IMR-90 (cell line): ENCODE data around the gene LGMN. TPM values are rescaled to one million over a fixed set of nuclear protein-coding genes. Genes with fewer than 3 reads are reported as not detected.

ENCODE experiments used
- ATAC-seq: fragments of 200-7000 bp; cut with Tn5 transposase; 2 replicates; pipeline ENCODE4 v1.9.1; 2020; ENCODE audit warnings: low read depth, mild to moderate bottlenecking, moderate library complexity
- BruUV-seq: library from RNA; stranded (reverse); fragments of 400-500 nt; replicated peaks from 2 replicates; lab custom pipeline; 2021; lab: Mats Ljungman, UMichigan
- CTCF ChIA-PET: fragments of 300-600 bp; formaldehyde crosslinking; extraction: SDS; loops from one replicate; lab custom pipeline; 2021; ENCODE audit warnings: antibody characterized with exemption; lab: Yijun Ruan, JAX
- POLR2A ChIA-PET: fragments of 300-600 bp; sonication (Branson Sonifier 250); formaldehyde crosslinking; loops from one replicate; lab custom pipeline; 2022; ENCODE audit warnings: antibody characterized with exemption; ENCODE audit not compliant: unreplicated experiment; lab: Charles Lee
- DNase-seq: peaks from one replicate; pipeline ENCODE4 v3.0.0; 2013
- H2AFZ ChIP-seq: replicated peaks from 2 replicates; pipeline ENCODE3; 2013; ENCODE audit warnings: low read length, mild to moderate bottlenecking; ENCODE audit not compliant: poor library complexity
- H2AK5ac ChIP-seq: 2 replicates; pipeline ENCODE4 v1.6.1; 2013; ENCODE audit warnings: low read depth, low read length, inconsistent platforms
- H2AK9ac ChIP-seq: replicated peaks from 2 replicates; pipeline ENCODE3; 2013; ENCODE audit warnings: mild to moderate bottlenecking, low read depth, low read length, moderate library complexity; ENCODE audit not compliant: poor library complexity
- H2BK120ac ChIP-seq: 2 replicates; pipeline ENCODE4 v1.6.1; 2013; ENCODE audit warnings: low read depth, low read length, inconsistent platforms
- H2BK15ac ChIP-seq: 3 replicates; pipeline ENCODE4 v1.6.1; 2013; ENCODE audit warnings: low read depth, low read length, inconsistent platforms
- H2BK20ac ChIP-seq: 2 replicates; pipeline ENCODE4 v1.6.1; 2013; ENCODE audit warnings: low read depth, mild to moderate bottlenecking, inconsistent platforms, low read length, moderate library complexity
- H2BK5ac ChIP-seq: 2 replicates; pipeline ENCODE4 v1.6.1; 2013; ENCODE audit warnings: mild to moderate bottlenecking, low read depth, low read length, inconsistent platforms; ENCODE audit not compliant: poor library complexity, severe bottlenecking
- H3K14ac ChIP-seq: replicated peaks from 2 replicates; pipeline ENCODE4 v1.6.1; 2013; ENCODE audit warnings: low read depth, low read length, inconsistent platforms
- H3K18ac ChIP-seq: 2 replicates; pipeline ENCODE4 v1.6.1; 2013; ENCODE audit warnings: low read depth, low read length, control low read depth
- H3K23ac ChIP-seq: 2 replicates; pipeline ENCODE4 v1.6.1; 2013; ENCODE audit warnings: low read depth, low read length, inconsistent platforms
- H3K27ac ChIP-seq: 2 replicates; pipeline ENCODE4 v1.5.1; 2013; ENCODE audit warnings: mild to moderate bottlenecking, control low read depth, low read length; ENCODE audit not compliant: insufficient read depth
- H3K27me3 ChIP-seq: 2 replicates; pipeline ENCODE4 v1.6.1; 2013; ENCODE audit warnings: low read length; ENCODE audit not compliant: control insufficient read depth, insufficient read depth
- H3K36me3 ChIP-seq: 2 replicates; pipeline ENCODE4 v1.6.1; 2013; ENCODE audit warnings: low read length, mixed read lengths; ENCODE audit not compliant: control insufficient read depth, insufficient read depth
- H3K4ac ChIP-seq: 2 replicates; pipeline ENCODE4 v1.6.1; 2013; ENCODE audit warnings: low read depth, low read length, inconsistent platforms
- H3K4me1 ChIP-seq: 2 replicates; pipeline ENCODE4 v1.6.1; 2013; ENCODE audit warnings: low read length, mixed read lengths; ENCODE audit not compliant: control insufficient read depth, insufficient read depth
- H3K4me2 ChIP-seq: 2 replicates; pipeline ENCODE4 v1.6.1; 2013; ENCODE audit warnings: low read depth, mild to moderate bottlenecking, control low read depth, low read length, moderate library complexity
- H3K4me3 ChIP-seq: 2 replicates; pipeline ENCODE4 v1.5.1; 2013; ENCODE audit warnings: low read depth, mild to moderate bottlenecking, control low read depth, low read length, moderate library complexity; ENCODE audit not compliant: insufficient read depth
- H3K56ac ChIP-seq: 2 replicates; pipeline ENCODE4 v1.6.1; 2013; ENCODE audit warnings: low read length, inconsistent platforms; ENCODE audit not compliant: insufficient read depth; ENCODE audit errors: extremely low read depth
- H3K79me1 ChIP-seq, 2 experiments: 2 replicates each; pipeline ENCODE4 v1.6.1; 2013; ENCODE audit warnings: low read length in 2 of 2, inconsistent platforms in 1 of 2, low read depth in 1 of 2
- H3K9ac ChIP-seq: 2 replicates; pipeline ENCODE4 v1.6.1; 2013; ENCODE audit warnings: low read depth, low read length, control low read depth
- H3K9me1 ChIP-seq: 2 replicates; pipeline ENCODE4 v1.6.1; 2013; ENCODE audit warnings: low read length, inconsistent platforms; ENCODE audit not compliant: insufficient read depth
- H3K9me3 ChIP-seq: 2 replicates; pipeline ENCODE4 v1.6.1; 2013; ENCODE audit warnings: low read length; ENCODE audit not compliant: control insufficient read depth, insufficient read depth
- H4K20me1 ChIP-seq: 2 replicates; pipeline ENCODE4 v1.6.1; 2013; ENCODE audit warnings: low read length, inconsistent platforms; ENCODE audit not compliant: insufficient read depth
- H4K5ac ChIP-seq: 2 replicates; pipeline ENCODE4 v1.6.1; 2013; ENCODE audit warnings: mild to moderate bottlenecking, low read depth, low read length, control low read depth
- H4K8ac ChIP-seq, 2 experiments: 2 replicates each; pipeline ENCODE4 v1.6.1; 2013; ENCODE audit warnings: low read depth in 2 of 2, low read length in 2 of 2, control low read depth in 1 of 2, inconsistent platforms in 1 of 2
- H4K91ac ChIP-seq: 2 replicates; pipeline ENCODE4 v1.6.1; 2013; ENCODE audit warnings: low read depth, low read length, inconsistent platforms; ENCODE audit not compliant: insufficient read depth
- BHLHE40 ChIP-seq: fragments of 150-350 bp; IDR thresholded peaks from 2 replicates; pipeline ENCODE4 v1.6.1; 2016; ENCODE audit warnings: mild to moderate bottlenecking, low read depth, low read length
- CEBPB ChIP-seq: IDR thresholded peaks from 2 replicates; pipeline ENCODE4 v1.6.1; 2012; ENCODE audit warnings: low read depth, low read length, improper control_type of control experiment
- CHD1 ChIP-seq: IDR thresholded peaks from 2 replicates; pipeline ENCODE4 v1.6.1; 2012; ENCODE audit warnings: low read depth, low read length, improper control_type of control experiment
- CTCF ChIP-seq: conservative IDR thresholded peaks from 2 replicates; pipeline ENCODE4 v1.5.1; 2012; ENCODE audit warnings: mild to moderate bottlenecking, low read depth, low read length, improper control_type of control experiment
- ELK1 ChIP-seq: fragments of 150-350 bp; IDR thresholded peaks from 2 replicates; pipeline ENCODE4 v1.6.1; 2016; ENCODE audit warnings: low read depth, mild to moderate bottlenecking, low read length, moderate library complexity, borderline replicate concordance
- MAFK ChIP-seq: IDR thresholded peaks from 2 replicates; pipeline ENCODE4 v1.6.1; 2012; ENCODE audit warnings: low read depth, low read length, improper control_type of control experiment
- MAZ ChIP-seq: IDR thresholded peaks from 2 replicates; pipeline ENCODE4 v1.6.1; 2012; ENCODE audit warnings: low read depth, mild to moderate bottlenecking, low read length, improper control_type of control experiment, moderate library complexity, borderline replicate concordance
- MXI1 ChIP-seq: IDR thresholded peaks from 2 replicates; pipeline ENCODE4 v1.6.1; 2012; ENCODE audit warnings: low read depth, mild to moderate bottlenecking, low read length, moderate library complexity, borderline replicate concordance
- NFE2L2 ChIP-seq: fragments of 150-350 bp; IDR thresholded peaks from 2 replicates; pipeline ENCODE4 v1.6.1; 2016; ENCODE audit warnings: low read depth, mild to moderate bottlenecking, low read length
- POLR2A ChIP-seq: IDR thresholded peaks from 2 replicates; pipeline ENCODE4 v1.6.1; 2012; ENCODE audit warnings: mild to moderate bottlenecking, low read depth, low read length
- RAD21 ChIP-seq: IDR thresholded peaks from 2 replicates; pipeline ENCODE4 v1.6.1; 2012; ENCODE audit warnings: low read length, improper control_type of control experiment
- RCOR1 ChIP-seq: IDR thresholded peaks from 2 replicates; pipeline ENCODE4 v1.6.1; 2012; ENCODE audit warnings: mild to moderate bottlenecking, low read length, improper control_type of control experiment; ENCODE audit not compliant: insufficient replicate concordance
- RFX5 ChIP-seq: IDR thresholded peaks from 2 replicates; pipeline ENCODE4 v1.8.0; 2012; ENCODE audit warnings: low read depth, mild to moderate bottlenecking, low read length, moderate library complexity
- SMC3 ChIP-seq: fragments of 150-350 bp; IDR thresholded peaks from 2 replicates; pipeline ENCODE4 v1.6.1; 2016; ENCODE audit warnings: low read depth, mild to moderate bottlenecking, antibody characterized with exemption, low read length, moderate library complexity
- USF2 ChIP-seq: fragments of 150-350 bp; IDR thresholded peaks from 2 replicates; pipeline ENCODE4 v1.6.1; 2017; ENCODE audit warnings: mild to moderate bottlenecking, antibody characterized with exemption, low read length, low read depth
- WGBS, 2 experiments: methylation state at CpG; one replicate each; pipeline versions ENCODE4 v1.1.5 to v1.1.7; 2013; ENCODE audit warnings: missing lambda C conversion rate in 2 of 2; ENCODE audit not compliant: insufficient read length in 1 of 2; ENCODE audit errors: extremely low coverage in 2 of 2; 5-methylcytosine and 5-hydroxymethylcytosine counted together
- dilution Hi-C: fragments of 300-500 bp; cut with HindIII; formaldehyde crosslinking; loops from one replicate; pipeline ENCODE4 v1.14.3; 2018; ENCODE audit warnings: low sequenced_read_pairs; ENCODE audit not compliant: unreplicated experiment
- in situ Hi-C: fragments of 300-500 bp; cut with MboI; formaldehyde crosslinking; loops from 3 replicates; pipeline ENCODE4 v1.14.3; 2019; ENCODE audit warnings: low sequenced_read_pairs, inconsistent platforms, mixed read lengths
- intact Hi-C: fragments of 100-400 bp; cut with micrococcal nuclease; formaldehyde crosslinking; loops from 2 replicates; pipeline ENCODE4 v1.10.0; 2022
- polyA plus RNA-seq, 3 experiments: library from polyadenylated mRNA; depleted of rRNA; stranded (reverse); fragments of >200 nt; gene quantifications; 2 replicates each; pipeline ENCODE4 v1.2.3, GENCODE V29; 2012; ENCODE audit warnings: low replicate concordance in 1 of 3
- total RNA-seq: library from RNA; depleted of rRNA; stranded (reverse); fragments of >200 nt; gene quantifications from 2 replicates; pipeline ENCODE4 v1.2.3, GENCODE V29; 2012

LGMN gene
- total and polyA plus RNA-seq, 2 of the 4 experiments (the other 2 are of a cell fraction): 19.2 to 39.3 TPM

GRCh38 chr14:92659765-92660561 is 88.5 kb downstream of the LGMN start:
- Histone ChIP-seq H2BK15ac (no peak overlapping the region), H3K9me1 (peaks cover 25% of the 10 kb centered on the region), H3K4ac (no peak overlapping the region; the same call in 1 of the 2 replicates), H3K14ac (no peak overlapping the region), H3K4me3 (no peak overlapping the region), H3K9ac (no peak overlapping the region), H3K23ac (no peak overlapping the region), H2BK120ac (no peak overlapping the region), H4K5ac (no peak overlapping the region), H3K27ac (no peak overlapping the region), H3K9me3 (no peaks in the 10 kb centered on the region), H3K18ac (no peak overlapping the region), H2AK9ac (no peak overlapping the region), H3K56ac (no peak overlapping the region), H4K20me1 (no peaks in the 10 kb centered on the region), H3K36me3 (peaks cover 37% of the 10 kb centered on the region), H2AFZ (no peak overlapping the region), H2AK5ac (no peak overlapping the region), H3K27me3 (no peaks in the 10 kb centered on the region), H2BK5ac (no peak overlapping the region), H4K8ac (no peak overlapping the region), H3K4me1 (no peaks in the 10 kb centered on the region), H3K4me2 (no peak overlapping the region), H2BK20ac (no peak overlapping the region), H4K91ac (peak overlapping the region; percentile 18; the same call in 1 of the 2 replicates), H3K79me1 (peaks cover 19 to 32% of the 10 kb centered on the region in 2 experiments; a peak in 3 of 4 replicates)
- WGBS, 2 experiments: 100% methylated on average over 1 of the region's 11 CpGs; no CpG with 5 or more reads in 1 of the 2 experiments
- POLR2A ChIA-PET: no interaction called here
- dilution Hi-C loops (no loop called here), intact Hi-C loops (no loop called here), in situ Hi-C loops (no loop called here)
- CTCF ChIA-PET: no interaction called here
- ATAC-seq (no peak), DNase-seq (no peak)
- BruUV-seq: no TSS peak
- TF ChIP-seq CEBPB: no peak
- TF ChIP-seq CTCF: no peak
- no peak for TF ChIP-seq MAFK
- no peak for TF ChIP-seq RAD21
- TF ChIP-seq POLR2A: no peak
- TF ChIP-seq RCOR1: no peak
- no peak for TF ChIP-seq CHD1
- TF ChIP-seq RFX5: no peak
- no peak for TF ChIP-seq BHLHE40
- no peak for TF ChIP-seq MAZ
- TF ChIP-seq USF2: no peak
- TF ChIP-seq MXI1: no peak
- TF ChIP-seq NFE2L2: no peak
- TF ChIP-seq SMC3: no peak
- no peak for TF ChIP-seq ELK1
